Measurements from ENCODE around the gene EML2.
"Not testable (repeated sequence)": the region's sequence is repeated elsewhere in the genome, so short reads cannot be mapped to it uniquely, and the experiment has no call there.

EML2 gene

GRCh38 chr19:45638930-45639729 is at the start of gene EML2:
EML2 (minus strand) TSS chr19:45639397; CDS start chr19:45639376, 21 bp downstream.
- DNase-seq (ENCODE audit: low spot score), result no peak
- FAIRE-seq, result no peak

DNA sequence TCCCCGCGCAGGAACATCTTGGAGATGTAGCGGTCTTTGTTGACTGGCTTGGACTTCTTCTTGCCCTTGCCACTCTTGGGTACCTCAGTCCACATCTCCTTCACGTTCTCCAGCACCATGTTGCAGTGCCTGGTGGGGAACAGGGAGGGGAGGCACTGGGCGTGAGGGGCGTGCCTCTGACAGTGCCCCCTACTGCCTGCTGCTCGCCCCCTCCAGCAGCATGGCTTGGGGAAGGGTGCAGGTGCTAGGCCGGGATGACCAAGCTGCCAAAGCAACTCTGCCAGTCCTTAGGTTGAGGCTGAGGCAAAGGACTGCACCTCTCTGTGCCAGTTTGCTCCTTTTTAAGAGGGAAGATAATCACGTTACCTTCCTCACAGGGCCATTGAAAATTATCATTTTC is 48.4 kb upstream of the EML2 start:
- FAIRE-seq, result no peak
- DNase-seq (ENCODE audit: low spot score), result no peak

- not testable (repeated sequence) for DNase-seq (ENCODE audit: low spot score); FAIRE-seq
Observed at GRCh38 chr19:45685045-45685444, 45.8 kb upstream of the EML2 start.

- DNase-seq (ENCODE audit: low spot score) (no peak), FAIRE-seq (no peak)
Observed at GRCh38 chr19:45682908-45683307, 43.7 kb upstream of the EML2 start.

GRCh38 chr19:45682117-45682516 is 42.9 kb upstream of the EML2 start:
- no peak for DNase-seq (ENCODE audit: low spot score)
- no peak for FAIRE-seq

- DNase-seq (ENCODE audit: low spot score) (peak; percentile 67), FAIRE-seq (no peak)
Observed at GRCh38 chr19:45681391-45682015, 42.3 kb upstream of the EML2 start.

DNA sequence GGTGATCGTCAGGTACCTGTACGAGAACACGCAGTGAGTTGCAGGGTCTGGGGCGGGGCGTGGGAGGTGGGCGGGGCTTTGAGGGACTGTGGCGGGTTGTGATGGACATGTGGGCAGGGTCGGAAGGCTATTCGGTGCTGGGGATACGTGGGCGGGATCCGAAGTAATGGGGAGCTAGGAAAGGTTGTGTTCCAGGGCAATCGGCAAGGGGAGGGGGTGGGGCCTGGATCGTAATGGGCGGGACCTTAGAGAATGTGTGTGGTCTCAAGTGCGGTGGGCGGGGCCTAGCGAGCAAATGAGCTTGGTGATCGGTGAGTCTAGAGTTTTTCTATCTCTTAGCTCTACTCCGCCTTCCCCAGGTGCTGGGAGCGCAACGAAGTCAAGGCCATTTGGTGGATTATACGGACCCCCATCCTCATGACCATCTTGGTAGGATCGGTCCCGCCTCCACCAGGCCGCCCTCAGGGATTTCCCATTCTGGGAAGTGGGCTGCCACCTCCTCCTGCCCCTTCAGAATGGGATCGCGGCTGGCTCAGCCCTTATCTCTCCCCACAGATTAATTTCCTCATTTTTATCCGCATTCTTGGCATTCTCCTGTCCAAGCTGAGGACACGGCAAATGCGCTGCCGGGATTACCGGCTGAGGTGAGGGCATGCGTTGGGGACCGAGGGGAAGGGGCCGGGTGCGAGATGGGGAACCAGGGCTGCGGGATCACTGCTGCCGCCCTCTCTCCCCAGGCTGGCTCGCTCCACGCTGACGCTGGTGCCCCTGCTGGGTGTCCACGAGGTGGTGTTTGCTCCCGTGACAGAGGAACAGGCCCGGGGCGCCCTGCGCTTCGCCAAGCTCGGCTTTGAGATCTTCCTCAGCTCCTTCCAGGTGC is 38.4 kb upstream of the EML2 start:
- FAIRE-seq (no peak), DNase-seq (ENCODE audit: low spot score) (no peak)

GRCh38 chr19:45676851-45677263 is 37.7 kb upstream of the EML2 start:
- FAIRE-seq (no peak), DNase-seq (ENCODE audit: low spot score) (no peak)

GRCh38 chr19:45674946-45675345 is 35.7 kb upstream of the EML2 start:
- FAIRE-seq, result no peak
- no peak for DNase-seq (ENCODE audit: low spot score)

DNA sequence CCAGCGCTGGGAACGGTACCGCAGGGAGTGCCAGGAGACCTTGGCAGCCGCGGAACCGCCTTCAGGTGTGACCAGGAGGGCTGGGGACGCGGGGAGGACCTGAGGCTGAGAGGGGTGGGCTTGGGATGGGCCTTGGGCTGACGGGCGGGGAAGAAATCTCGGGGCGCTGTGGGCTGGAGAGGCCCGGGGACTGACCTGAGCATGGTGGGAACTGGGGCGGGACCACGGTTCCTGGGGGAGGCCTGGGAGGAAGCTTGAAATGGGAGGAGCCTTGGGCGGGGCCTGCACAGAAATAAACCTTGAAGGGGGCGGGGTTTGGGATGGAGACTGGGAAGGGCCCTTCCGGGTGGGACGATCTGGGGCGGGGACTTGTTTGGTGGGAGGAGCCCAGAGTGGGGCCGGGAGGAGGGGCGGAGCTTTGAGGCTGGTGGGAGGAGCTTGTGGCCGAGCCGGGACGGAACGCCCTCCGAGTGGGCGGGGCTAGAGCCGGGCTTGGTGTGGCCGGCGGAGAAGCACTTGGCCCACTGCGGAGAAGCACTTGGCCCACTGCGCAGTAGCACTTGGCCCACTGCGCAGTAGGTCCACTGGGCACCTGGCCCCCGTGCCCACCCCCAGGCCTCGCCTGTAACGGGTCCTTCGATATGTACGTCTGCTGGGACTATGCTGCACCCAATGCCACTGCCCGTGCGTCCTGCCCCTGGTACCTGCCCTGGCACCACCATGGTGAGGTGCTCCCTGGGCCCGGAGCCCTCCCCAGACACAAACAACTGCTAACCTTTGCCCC is 31.7 kb upstream of the EML2 start:
- DNase-seq (ENCODE audit: low spot score) (no peak), FAIRE-seq (no peak)

DNA sequence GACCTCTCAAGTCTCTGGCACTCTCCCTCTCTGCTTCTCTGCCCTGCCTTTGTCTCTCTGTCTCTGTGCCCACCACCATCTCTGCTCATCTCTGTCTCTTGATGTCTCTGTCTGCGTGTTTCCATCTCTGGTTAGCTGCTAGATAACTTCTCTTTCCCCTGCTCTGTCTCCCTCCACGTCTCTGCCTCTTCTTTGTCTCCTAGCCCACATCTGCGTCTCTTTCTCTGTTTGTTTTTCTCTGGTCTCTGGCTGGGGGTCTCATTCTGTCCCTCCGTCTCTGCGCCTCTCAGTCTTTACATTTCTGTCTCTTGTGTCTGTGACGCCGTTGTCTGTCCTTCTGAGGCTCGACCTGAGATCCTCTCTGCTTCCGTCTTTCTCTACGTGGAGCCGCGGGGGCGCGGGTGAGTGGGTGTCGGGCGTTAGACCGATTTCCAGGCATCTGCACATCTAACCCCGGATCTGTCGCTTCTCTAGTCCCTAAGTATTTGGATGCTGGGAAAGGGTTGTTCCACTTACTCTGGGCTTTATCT is 29.2 kb upstream of the EML2 start:
- FAIRE-seq (no peak), DNase-seq (ENCODE audit: low spot score) (no peak)

- DNase-seq (ENCODE audit: low spot score) (peak; percentile 70), FAIRE-seq (no peak)
Observed at GRCh38 chr19:45667620-45668341, 28.6 kb upstream of the EML2 start, which contains the start of gene GIPR. GIPR (plus strand) TSS chr19:45668221; CDS start chr19:45669521, 1,300 bp downstream.

- FAIRE-seq (no peak), DNase-seq (ENCODE audit: low spot score) (no peak)
Observed at GRCh38 chr19:45664575-45664974, 25.4 kb upstream of the EML2 start.

GRCh38 chr19:45663800-45664199 is 24.6 kb upstream of the EML2 start:
- DNase-seq (ENCODE audit: low spot score) (no peak), FAIRE-seq (no peak)

DNA sequence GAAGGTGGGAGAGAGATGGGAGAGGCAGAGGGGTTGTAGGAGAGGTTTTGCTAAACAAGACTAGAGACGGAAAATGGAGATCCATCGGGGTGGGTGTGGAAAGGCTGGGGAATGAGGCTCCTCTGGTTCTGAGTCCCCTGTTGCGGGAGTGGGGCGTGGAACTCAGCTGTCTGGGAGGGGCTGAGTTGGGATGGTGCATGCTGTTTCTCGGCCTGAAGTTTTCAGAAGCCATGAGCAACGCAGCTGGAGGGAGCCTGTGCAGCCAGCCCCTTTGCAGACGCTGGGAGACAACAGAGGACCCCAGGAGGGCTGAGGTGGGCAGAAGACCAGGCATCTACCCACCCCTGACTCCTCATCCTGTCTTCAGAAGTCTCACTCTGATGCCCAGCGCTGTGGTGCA is 21.4 kb upstream of the EML2 start:
- FAIRE-seq (no peak), DNase-seq (ENCODE audit: low spot score) (no peak)

DNA sequence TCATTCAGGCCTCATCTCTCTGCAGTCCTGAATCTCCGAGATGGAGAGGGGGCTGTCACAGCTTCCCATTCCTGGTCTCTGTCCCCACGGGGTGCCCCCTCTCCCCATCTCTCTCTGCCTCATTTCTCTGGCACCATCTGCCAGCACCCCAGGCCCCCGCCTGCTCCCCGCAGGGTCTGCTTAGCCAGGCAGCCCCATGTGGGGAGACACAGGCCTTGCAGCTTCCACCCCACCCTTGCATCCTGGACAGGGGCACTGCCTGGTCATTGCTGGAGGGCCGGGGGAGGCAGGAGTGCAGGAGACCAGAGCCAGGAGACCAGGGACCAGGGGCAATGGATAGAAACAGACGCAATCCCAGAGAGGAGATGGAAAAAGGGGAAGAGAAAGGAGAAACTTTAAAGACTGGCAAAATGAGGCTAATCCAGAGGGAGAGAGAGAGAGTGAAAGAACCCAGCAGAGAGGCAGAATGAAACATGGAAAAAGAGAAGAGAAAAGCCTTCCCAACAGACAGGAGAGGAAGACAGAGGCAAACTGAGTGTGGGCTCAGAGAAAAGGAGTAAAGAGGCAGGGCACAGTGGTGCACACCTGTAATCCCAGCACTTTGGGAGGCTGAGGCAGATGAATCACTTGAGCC is 20.0 kb upstream of the EML2 start:
- no peak for DNase-seq (ENCODE audit: low spot score)

GRCh38 chr19:45657520-45658167 is 18.4 kb upstream of the EML2 start:
- FAIRE-seq (no peak), DNase-seq (ENCODE audit: low spot score) (no peak)

More for the DNA sequence above, 20.0 kb upstream of the EML2 start:
- no peak for FAIRE-seq

GRCh38 chr19:45655073-45655472 is 15.9 kb upstream of the EML2 start:
- DNase-seq (ENCODE audit: low spot score), result no peak
- no peak for FAIRE-seq

GRCh38 chr19:45653634-45654033 is 14.4 kb upstream of the EML2 start:
- no peak for DNase-seq (ENCODE audit: low spot score)
- no peak for FAIRE-seq

Measured in RCC 7860 (cell line).